ENCODE results near the gene MAMSTR.
"Not testable (repeated sequence)": the region's sequence is repeated elsewhere in the genome, so short reads cannot be mapped to it uniquely, and the experiment has no call there.

- TF ChIP-seq CTCF (IDR thresholded peaks at IDR 0.05; ENCODE audit: low read depth, low read length, poor library complexity, severe bottlenecking); EZH2phosphoT487 (IDR thresholded peaks at IDR 0.05; ENCODE audit: borderline replicate concordance, low read length): not testable (repeated sequence)
These were observed 46.3 kb upstream of the MAMSTR start for GRCh38 chr19:48765816-48766215.

Data from DOHH2 (cell line).